Suprapubic skin (tissue), 4 donors: ENCODE data around the gene SLC6A18. TPM values are rescaled to one million over a fixed set of nuclear protein-coding genes. Genes with fewer than 3 reads are reported as not detected.
"Not testable (repeated sequence)": the region's sequence is repeated elsewhere in the genome, so short reads cannot be mapped to it uniquely, and the experiment has no call there.

Source experiments
- DNase-seq, 2 donors: peaks; one replicate each; pipeline ENCODE4 v3.0.0-alpha.2; 2019; ENCODE audit warnings: low spot score in 2 of 2
- H3K27ac ChIP-seq: fragments of 200-600 bp; sonication (generic); one replicate; pipeline ENCODE4 v1.5.1; 2019
- H3K27me3 ChIP-seq: fragments of 200-600 bp; sonication (generic); one replicate; pipeline ENCODE4 v1.5.1; 2019
- H3K36me3 ChIP-seq: fragments of 200-600 bp; sonication (generic); one replicate; pipeline ENCODE4 v1.5.1; 2019
- H3K4me1 ChIP-seq: fragments of 200-600 bp; sonication (generic); one replicate; pipeline ENCODE4 v1.5.1; 2019
- H3K4me3 ChIP-seq: fragments of 200-600 bp; sonication (generic); one replicate; pipeline ENCODE4 v1.5.1; 2019; ENCODE audit warnings: mild to moderate bottlenecking
- H3K9me3 ChIP-seq: fragments of 200-600 bp; sonication (generic); one replicate; pipeline ENCODE4 v1.5.1; 2019
- CTCF ChIP-seq, 2 donors: fragments of 200-600 bp in 1 of 2; fragments of 450-650 bp in 1 of 2; sonication (generic) in 1 of 2; IDR thresholded peaks; one replicate each; pipeline ENCODE4 v1.5.1; 2016 to 2019; ENCODE audit warnings: antibody characterized with exemption in 2 of 2, mild to moderate bottlenecking in 1 of 2, moderate library complexity in 1 of 2
- EP300 ChIP-seq: sonication (generic); formaldehyde crosslinking; IDR thresholded peaks from one replicate; pipeline ENCODE4 v1.6.1; 2017; ENCODE audit warnings: antibody characterized with exemption
- POLR2A ChIP-seq, 2 donors: fragments of 450-650 bp; IDR thresholded peaks; one replicate each; pipeline ENCODE4 v1.6.1; 2017; ENCODE audit warnings: antibody characterized with exemption in 2 of 2, mild to moderate bottlenecking in 2 of 2, moderate library complexity in 2 of 2
- POLR2AphosphoS5 ChIP-seq, 3 donors: sonication (generic); formaldehyde crosslinking; IDR thresholded peaks; one replicate each; pipeline ENCODE4 v1.6.1; 2017; ENCODE audit warnings: antibody characterized with exemption in 3 of 3
- WGBS: methylation state at CpG from one replicate; pipeline ENCODE4 v1.1.5; 2018; 5-methylcytosine and 5-hydroxymethylcytosine counted together
- total RNA-seq, 4 donors: library from RNA; depleted of rRNA; stranded (reverse); fragments of >200 nt; gene quantifications; one replicate each; pipeline ENCODE4 v1.1.0, GENCODE V29; 2016

The SLC6A18 gene
- total RNA-seq, 4 donors from 2014 or later, result not detected

GRCh38 chr5:1280177-1281037, 55.2 kb downstream of the SLC6A18 start:
- Histone ChIP-seq H3K4me3 (no peak overlapping the region), H3K36me3 (no peaks in the 10 kb centered on the region), H3K9me3 (no peaks in the 10 kb centered on the region), H3K27me3 (no peaks in the 10 kb centered on the region), H3K27ac (no peak overlapping the region), H3K4me1 (no peaks in the 10 kb centered on the region)
- peak in 1 of 2 donors; percentile 64 for DNase-seq
- no peak for TF ChIP-seq EP300
- no peak for TF ChIP-seq POLR2AphosphoS5 (IDR thresholded peaks at IDR 0.05)
- no peak for TF ChIP-seq CTCF (IDR thresholded peaks at IDR 0.05)
- TF ChIP-seq POLR2A (IDR thresholded peaks at IDR 0.05), result no peak
- 95% methylated on average over 8 of the region's 32 CpGs for WGBS

GRCh38 chr5:1281038-1281882, 56.1 kb downstream of the SLC6A18 start:
- Histone ChIP-seq H3K27ac (no peak overlapping the region), H3K9me3 (no peaks in the 10 kb centered on the region), H3K36me3 (no peaks in the 10 kb centered on the region), H3K4me1 (no peaks in the 10 kb centered on the region), H3K4me3 (no peak overlapping the region), H3K27me3 (no peaks in the 10 kb centered on the region)
- DNase-seq, result peak; percentile 13 to 50
- TF ChIP-seq CTCF (IDR thresholded peaks at IDR 0.05) (no peak), POLR2A (IDR thresholded peaks at IDR 0.05) (no peak), EP300 (no peak), POLR2AphosphoS5 (IDR thresholded peaks at IDR 0.05) (no peak)
- WGBS, result 88% methylated on average over 9 of the region's 16 CpGs

GRCh38 chr5:1282131-1282992, 57.2 kb downstream of the SLC6A18 start:
- Histone ChIP-seq H3K4me1 (no peaks in the 10 kb centered on the region), H3K36me3 (no peaks in the 10 kb centered on the region), H3K4me3 (no peak overlapping the region), H3K9me3 (no peaks in the 10 kb centered on the region), H3K27me3 (no peaks in the 10 kb centered on the region), H3K27ac (no peak overlapping the region)
- 69% methylated on average over 19 of the region's 37 CpGs for WGBS
- DNase-seq, result peak; percentile 59 to 79
- TF ChIP-seq POLR2AphosphoS5 (IDR thresholded peaks at IDR 0.05) (no peak), POLR2A (IDR thresholded peaks at IDR 0.05) (no peak), CTCF (IDR thresholded peaks at IDR 0.05) (no peak), EP300 (no peak)

DNA sequence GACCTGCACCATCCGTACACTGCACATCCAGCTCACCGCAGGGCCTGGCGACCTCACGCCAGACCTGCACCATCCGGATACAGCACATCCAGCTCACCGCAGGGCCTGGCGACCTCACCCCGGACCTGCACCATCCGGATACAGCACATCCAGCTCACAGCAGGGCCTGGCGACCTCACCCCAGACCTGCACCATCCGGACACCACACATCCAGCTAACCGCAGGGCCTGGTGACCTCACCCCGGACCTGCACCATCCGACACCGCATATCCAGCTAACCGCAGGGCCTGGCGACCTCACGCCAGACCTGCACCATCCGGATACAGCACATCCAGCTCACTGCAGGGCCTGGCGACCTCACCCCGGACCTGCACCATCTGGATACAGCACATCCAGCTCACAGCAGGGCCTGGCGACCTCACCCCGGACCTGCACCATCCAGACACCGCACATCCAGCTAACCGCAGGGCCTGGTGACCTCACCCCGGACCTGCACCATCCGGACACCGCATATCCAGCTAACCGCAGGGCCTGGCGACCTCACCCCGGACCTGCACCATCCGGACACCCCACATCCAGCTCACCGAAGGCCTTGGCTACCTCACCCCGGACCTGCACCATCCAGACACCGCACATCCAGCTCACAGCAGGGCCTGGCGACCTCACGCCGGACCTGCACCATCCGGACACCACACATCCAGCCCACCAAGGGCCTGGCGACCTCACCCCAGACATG, 58.0 kb downstream of the SLC6A18 start:
- not testable (repeated sequence) for H3K4me3 ChIP-seq, H3K36me3 ChIP-seq, H3K9me3 ChIP-seq, H3K4me1 ChIP-seq, H3K27me3 ChIP-seq, H3K27ac ChIP-seq
- DNase-seq, result peak in 1 of 2 donors; percentile 52
- WGBS, result 91% methylated on average over 38 of the region's 40 CpGs

GRCh38 chr5:1283729-1284041, 58.5 kb downstream of the SLC6A18 start:
- H3K9me3 ChIP-seq, H3K36me3 ChIP-seq, H3K4me3 ChIP-seq, H3K27ac ChIP-seq, H3K4me1 ChIP-seq, H3K27me3 ChIP-seq: not testable (repeated sequence)
- peak in 1 of 2 donors; percentile 55 for DNase-seq
- WGBS, result 100% methylated on average over 1 of the region's 16 CpGs

DNA sequence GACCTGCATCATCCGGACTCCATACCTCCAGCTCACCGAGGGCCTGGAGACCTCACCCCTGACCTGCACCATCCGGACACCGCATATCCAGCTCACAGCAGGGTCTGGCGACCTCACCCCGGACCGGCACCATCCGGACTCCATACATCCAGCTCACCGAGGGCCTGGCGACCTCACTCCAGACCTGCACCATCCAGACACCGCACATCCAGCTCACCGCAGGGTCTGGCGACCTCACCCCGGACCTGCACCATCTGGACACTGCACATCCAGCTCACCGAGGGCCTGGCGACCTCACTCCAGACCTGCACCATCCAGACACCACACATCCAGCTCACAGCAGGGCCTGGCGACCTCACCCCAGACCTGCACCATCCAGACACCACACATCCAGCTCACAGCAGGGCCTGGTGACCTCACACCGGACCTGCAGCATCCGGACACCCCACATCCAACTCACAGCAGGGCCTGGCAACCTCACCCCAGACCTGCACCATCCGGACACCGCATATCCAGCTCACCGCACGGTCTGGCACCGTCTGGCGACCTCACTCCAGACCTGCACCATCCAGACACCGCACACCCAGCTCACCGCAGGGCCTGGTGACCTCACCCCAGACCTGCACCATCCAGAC, 59.3 kb downstream of the SLC6A18 start:
- H3K27me3 ChIP-seq, H3K4me1 ChIP-seq, H3K27ac ChIP-seq, H3K4me3 ChIP-seq, H3K36me3 ChIP-seq, H3K9me3 ChIP-seq: not testable (repeated sequence)
- DNase-seq, result peak in 1 of 2 donors; percentile 44
- 82% methylated on average over 25 of the region's 27 CpGs for WGBS
